ENCODE measurements around the gene CCDC40. TPM values are rescaled to one million over a fixed set of nuclear protein-coding genes. Genes with fewer than 3 reads are reported as not detected.

Gene CCDC40
- total and polyA plus RNA-seq, 9 of the 15 experiments (the other 6 are each of a cell fraction or from before 2014, with no cell fraction given): 0.07 to 0.33 TPM; not detected in 7

DNA sequence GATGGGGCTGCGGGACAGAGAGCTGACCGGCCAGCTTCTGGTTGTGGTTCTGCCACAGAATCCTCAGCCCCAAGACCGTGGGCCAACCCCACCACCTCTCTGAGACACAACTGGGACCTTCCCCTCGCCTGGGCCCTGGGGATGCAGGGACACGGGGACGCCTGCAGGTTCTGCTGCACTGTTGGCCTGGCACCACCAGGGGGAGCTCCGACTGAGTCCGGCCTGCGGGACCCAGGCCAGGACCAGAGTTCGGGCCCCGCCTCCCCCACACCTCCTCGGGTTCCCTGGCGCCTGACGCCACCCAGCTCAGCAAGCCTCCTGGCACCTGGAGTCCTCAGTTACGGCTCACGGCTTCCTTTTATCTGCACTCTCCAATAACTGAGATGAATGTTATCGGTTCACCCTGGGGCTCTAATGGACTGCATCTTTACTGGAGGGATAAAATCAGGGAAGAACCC, 28.0 kb upstream of the CCDC40 start (continued):
- TF ChIP-seq, protein P1, sequence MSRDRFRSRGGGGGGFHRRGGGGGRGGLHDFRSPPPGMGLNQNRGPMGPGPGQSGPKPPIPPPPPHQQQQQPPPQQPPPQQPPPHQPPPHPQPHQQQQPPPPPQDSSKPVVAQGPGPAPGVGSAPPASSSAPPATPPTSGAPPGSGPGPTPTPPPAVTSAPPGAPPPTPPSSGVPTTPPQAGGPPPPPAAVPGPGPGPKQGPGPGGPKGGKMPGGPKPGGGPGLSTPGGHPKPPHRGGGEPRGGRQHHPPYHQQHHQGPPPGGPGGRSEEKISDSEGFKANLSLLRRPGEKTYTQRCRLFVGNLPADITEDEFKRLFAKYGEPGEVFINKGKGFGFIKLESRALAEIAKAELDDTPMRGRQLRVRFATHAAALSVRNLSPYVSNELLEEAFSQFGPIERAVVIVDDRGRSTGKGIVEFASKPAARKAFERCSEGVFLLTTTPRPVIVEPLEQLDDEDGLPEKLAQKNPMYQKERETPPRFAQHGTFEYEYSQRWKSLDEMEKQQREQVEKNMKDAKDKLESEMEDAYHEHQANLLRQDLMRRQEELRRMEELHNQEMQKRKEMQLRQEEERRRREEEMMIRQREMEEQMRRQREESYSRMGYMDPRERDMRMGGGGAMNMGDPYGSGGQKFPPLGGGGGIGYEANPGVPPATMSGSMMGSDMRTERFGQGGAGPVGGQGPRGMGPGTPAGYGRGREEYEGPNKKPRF (IDR thresholded peaks at IDR 0.05; ENCODE audit: low read depth, low read length): no peak
- TF ChIP-seq RCOR1 (IDR thresholded peaks at IDR 0.05; ENCODE audit: borderline replicate concordance in 1 of 2, low read depth in 2 of 2, low read length in 2 of 2) (0 out of 4 replicates have a peak, but pooled peaks of 1 of the 2 experiments have one; percentile 33), BCOR (IDR thresholded peaks at IDR 0.05) (no peak), FOXP1 (CRISPR knock-in tag; IDR thresholded peaks at IDR 0.05) (0 out of 2 replicates have a peak, but pooled peaks have one; percentile 31), ZNF311 (CRISPR knock-in tag; IDR thresholded peaks at IDR 0.05) (no peak), CXXC5 (CRISPR knock-in tag; IDR thresholded peaks at IDR 0.05) (peak; percentile 36; the same call in 1 of the 2 replicates), KDM1A (IDR thresholded peaks at IDR 0.05) (no peak), RB1 (IDR thresholded peaks at IDR 0.05; ENCODE audit: low read depth) (peak; percentile 71; the same call in 1 of the 2 replicates), LARP7 (IDR thresholded peaks at IDR 0.05) (no peak), HNRNPH1 (optimal IDR thresholded peaks at IDR 0.05; ENCODE audit: low read depth, low read length) (no peak), NR2F6 (CRISPR knock-in tag; IDR thresholded peaks at IDR 0.05) (no peak), XRCC5 (IDR thresholded peaks at IDR 0.05; ENCODE audit: low read depth, low read length) (peak; percentile 56; the same call in 1 of the 2 replicates), BRD4 (IDR thresholded peaks at IDR 0.05) (no peak), JUND (IDR thresholded peaks at IDR 0.05; ENCODE audit: borderline replicate concordance, low read depth, low read length) (peak; percentile 40; the same call in 1 of the 2 replicates), JUND (tag; IDR thresholded peaks at IDR 0.05; ENCODE audit: borderline replicate concordance, low read depth, low read length) (no peak; the same call in 2 of the 3 replicates), XRCC4 (IDR thresholded peaks at IDR 0.05; ENCODE audit: extremely low read depth, insufficient read depth, insufficient read length) (no peak), TFAM (CRISPR knock-in tag; conservative IDR thresholded peaks at IDR 0.05) (no peak), CHD4 (IDR thresholded peaks at IDR 0.05; ENCODE audit: insufficient read depth, insufficient replicate concordance, low read depth, low read length, poor library complexity, severe bottlenecking) (no peak), NFIC (IDR thresholded peaks at IDR 0.05) (peak; percentile 64), MECOM (CRISPR knock-in tag; IDR thresholded peaks at IDR 0.05) (no peak)
- TF ChIP-seq, protein P2, sequence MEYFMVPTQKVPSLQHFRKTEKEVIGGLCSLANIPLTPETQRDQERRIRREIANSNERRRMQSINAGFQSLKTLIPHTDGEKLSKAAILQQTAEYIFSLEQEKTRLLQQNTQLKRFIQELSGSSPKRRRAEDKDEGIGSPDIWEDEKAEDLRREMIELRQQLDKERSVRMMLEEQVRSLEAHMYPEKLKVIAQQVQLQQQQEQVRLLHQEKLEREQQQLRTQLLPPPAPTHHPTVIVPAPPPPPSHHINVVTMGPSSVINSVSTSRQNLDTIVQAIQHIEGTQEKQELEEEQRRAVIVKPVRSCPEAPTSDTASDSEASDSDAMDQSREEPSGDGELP (CRISPR knock-in tag; IDR thresholded peaks at IDR 0.05; ENCODE audit: borderline replicate concordance): peak; percentile 27; the same call in 1 of the 2 replicates
- TF ChIP-seq, protein P3, sequence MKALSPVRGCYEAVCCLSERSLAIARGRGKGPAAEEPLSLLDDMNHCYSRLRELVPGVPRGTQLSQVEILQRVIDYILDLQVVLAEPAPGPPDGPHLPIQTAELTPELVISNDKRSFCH (CRISPR knock-in tag; IDR thresholded peaks at IDR 0.05): no peak
- TF ChIP-seq, protein P3 (tag; IDR thresholded peaks at IDR 0.05): no peak
- TF ChIP-seq, protein P4, sequence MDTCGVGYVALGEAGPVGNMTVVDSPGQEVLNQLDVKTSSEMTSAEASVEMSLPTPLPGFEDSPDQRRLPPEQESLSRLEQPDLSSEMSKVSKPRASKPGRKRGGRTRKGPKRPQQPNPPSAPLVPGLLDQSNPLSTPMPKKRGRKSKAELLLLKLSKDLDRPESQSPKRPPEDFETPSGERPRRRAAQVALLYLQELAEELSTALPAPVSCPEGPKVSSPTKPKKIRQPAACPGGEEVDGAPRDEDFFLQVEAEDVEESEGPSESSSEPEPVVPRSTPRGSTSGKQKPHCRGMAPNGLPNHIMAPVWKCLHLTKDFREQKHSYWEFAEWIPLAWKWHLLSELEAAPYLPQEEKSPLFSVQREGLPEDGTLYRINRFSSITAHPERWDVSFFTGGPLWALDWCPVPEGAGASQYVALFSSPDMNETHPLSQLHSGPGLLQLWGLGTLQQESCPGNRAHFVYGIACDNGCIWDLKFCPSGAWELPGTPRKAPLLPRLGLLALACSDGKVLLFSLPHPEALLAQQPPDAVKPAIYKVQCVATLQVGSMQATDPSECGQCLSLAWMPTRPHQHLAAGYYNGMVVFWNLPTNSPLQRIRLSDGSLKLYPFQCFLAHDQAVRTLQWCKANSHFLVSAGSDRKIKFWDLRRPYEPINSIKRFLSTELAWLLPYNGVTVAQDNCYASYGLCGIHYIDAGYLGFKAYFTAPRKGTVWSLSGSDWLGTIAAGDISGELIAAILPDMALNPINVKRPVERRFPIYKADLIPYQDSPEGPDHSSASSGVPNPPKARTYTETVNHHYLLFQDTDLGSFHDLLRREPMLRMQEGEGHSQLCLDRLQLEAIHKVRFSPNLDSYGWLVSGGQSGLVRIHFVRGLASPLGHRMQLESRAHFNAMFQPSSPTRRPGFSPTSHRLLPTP (IDR thresholded peaks at IDR 0.05; ENCODE audit: borderline replicate concordance, extremely low read depth, insufficient read length): peak; percentile 89

Data from K562 (cell line).